HG02943 (cell line): ENCODE data around the gene OR10G7.
"Not testable (repeated sequence)": the region's sequence is repeated elsewhere in the genome, so short reads cannot be mapped to it uniquely, and the experiment has no call there.

ENCODE experiments used
- ATAC-seq: cut with Tn5 transposase; IDR thresholded peaks from one replicate; pipeline ENCODE4 v1.9.1; 2021; ENCODE audit warnings: mild to moderate bottlenecking, low read depth, moderate library complexity; ENCODE audit not compliant: unreplicated experiment

Gene OR10G7

GRCh38 chr11:124043420-124043819, 2.3 kb upstream of the OR10G7 start:
- no peak for ATAC-seq

DNA sequence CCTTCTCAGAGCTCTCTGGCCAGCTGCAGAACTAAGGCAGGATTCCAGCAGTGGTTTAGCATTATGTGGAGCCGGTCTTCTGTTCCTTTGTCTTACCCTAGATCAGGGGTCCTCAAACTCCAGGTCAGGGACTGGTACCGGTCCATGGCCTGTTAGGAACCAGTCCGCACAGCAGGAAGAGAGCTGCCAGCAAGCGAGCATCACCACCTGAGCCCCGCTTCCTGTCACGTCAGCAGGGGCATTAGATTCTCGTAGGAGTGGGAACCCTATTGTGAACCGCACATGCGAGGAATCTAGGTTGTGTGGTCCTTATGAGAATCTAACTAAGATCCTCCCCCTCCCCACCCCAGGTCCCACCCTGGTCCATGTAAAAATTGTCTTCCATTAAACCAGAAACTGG, 1.6 kb downstream of the OR10G7 start:
- ATAC-seq: no peak

- ATAC-seq: no peak
These were observed 4.5 kb downstream of the OR10G7 start for GRCh38 chr11:124036666-124037065.

DNA sequence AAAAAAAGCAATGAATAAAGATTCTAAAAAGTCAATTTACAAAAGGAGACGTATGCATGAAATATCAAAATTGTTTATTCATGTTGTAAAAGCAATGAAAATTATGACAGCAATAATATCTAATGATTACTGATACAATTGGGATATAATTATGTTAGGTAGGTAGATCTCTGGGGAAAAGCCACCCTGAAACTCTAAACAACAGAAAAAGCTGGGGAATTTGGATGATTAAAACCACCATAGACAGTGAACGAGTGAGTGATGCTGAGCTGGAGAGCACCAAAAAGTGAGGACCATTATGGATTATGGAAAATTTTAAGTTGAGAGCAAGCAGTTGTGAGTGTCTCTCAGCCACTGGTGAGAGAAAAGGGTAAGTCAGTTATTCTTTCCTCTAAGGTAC, 14.6 kb downstream of the OR10G7 start, which contains the start of gene OR10G8:
Gene OR10G8 (plus strand): TSS at position 301 of the 400 bp plus-strand sequence. CDS start 2,825 bp downstream, outside the sequence.
- ATAC-seq: no peak

DNA sequence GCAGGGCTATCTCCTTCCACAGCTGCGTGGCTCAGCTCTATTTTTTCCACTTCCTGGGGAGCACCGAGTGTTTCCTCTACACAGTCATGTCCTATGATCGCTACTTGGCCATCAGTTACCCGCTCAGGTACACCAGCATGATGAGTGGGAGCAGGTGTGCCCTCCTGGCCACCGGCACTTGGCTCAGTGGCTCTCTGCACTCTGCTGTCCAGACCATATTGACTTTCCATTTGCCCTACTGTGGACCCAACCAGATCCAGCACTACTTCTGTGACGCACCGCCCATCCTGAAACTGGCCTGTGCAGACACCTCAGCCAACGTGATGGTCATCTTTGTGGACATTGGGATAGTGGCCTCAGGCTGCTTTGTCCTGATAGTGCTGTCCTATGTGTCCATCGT, 25.3 kb downstream of the OR10G7 start:
- ATAC-seq: not testable (repeated sequence)

GRCh38 chr11:124012697-124013096, 28.4 kb downstream of the OR10G7 start, which contains the start of gene OR10G4:
Gene OR10G4 (plus strand): TSS chr11:124012997. CDS start chr11:124015575, 2,578 bp downstream.
- ATAC-seq: no peak

DNA sequence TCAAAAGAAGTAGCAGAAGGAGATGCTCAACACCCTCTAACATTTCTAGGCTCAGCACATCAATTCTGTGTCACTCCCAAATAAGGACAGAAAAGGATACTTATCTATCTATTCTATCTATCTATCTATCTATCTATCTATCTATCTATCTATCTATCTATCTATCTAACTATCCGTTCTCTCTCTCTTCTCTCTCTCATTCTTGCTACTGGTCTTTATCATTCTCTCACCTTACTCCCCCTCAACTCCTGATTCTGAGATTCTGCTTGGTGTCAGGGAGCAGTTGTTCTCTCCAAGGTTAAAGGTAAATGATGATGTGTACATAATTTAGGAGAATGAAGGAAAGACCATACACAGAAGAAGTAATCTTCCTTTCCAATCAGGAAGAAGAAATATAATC, 46.0 kb downstream of the OR10G7 start, which contains the start of gene OR10G6:
Gene OR10G6 (minus strand): TSS at position 43 of the 400 bp plus-strand sequence. CDS start 0 bp downstream, at position 43.
- no peak for ATAC-seq
